H1 (cell line): ENCODE results near the gene NPBWR2. TPM values are rescaled to one million over a fixed set of nuclear protein-coding genes. Genes with fewer than 3 reads are reported as not detected.

Experiments
- JUN ChIP-seq: IDR thresholded peaks from 2 replicates; pipeline ENCODE4 v1.6.1; 2011; ENCODE audit warnings: low read depth, mild to moderate bottlenecking, improper control_type of control experiment, low read length
- KDM4A ChIP-seq: IDR thresholded peaks from one replicate; pipeline ENCODE4 v1.7.1; 2012; ENCODE audit warnings: low read depth, mild to moderate bottlenecking, moderate library complexity, low read length, inconsistent platforms; ENCODE audit not compliant: severe bottlenecking
- NRF1 ChIP-seq: IDR thresholded peaks from 2 replicates; pipeline ENCODE4 v1.6.1; 2011; ENCODE audit warnings: mild to moderate bottlenecking, low read depth, low read length, improper control_type of control experiment
- POU5F1 ChIP-seq: IDR thresholded peaks from 2 replicates; pipeline ENCODE4 v1.6.1; 2011; ENCODE audit warnings: low read depth, mild to moderate bottlenecking, low read length, moderate library complexity
- SIX5 ChIP-seq: IDR thresholded peaks from 2 replicates; pipeline ENCODE4 v1.6.1; 2011; ENCODE audit warnings: mild to moderate bottlenecking, low read depth, low read length
- TBP ChIP-seq: IDR thresholded peaks from 2 replicates; pipeline ENCODE4 v1.6.1; 2011; ENCODE audit warnings: low read depth, low read length, improper control_type of control experiment
- polyA plus RNA-seq, 7 experiments: library from polyadenylated mRNA; depleted of rRNA in 3 of 7; stranded (reverse) in 5 of 7; unstranded in 2 of 7; fragments of >200 nt in 5 of 7; fragments of 200-250 nt in 2 of 7; gene quantifications; 1 replicate in 5 of 7; 2 replicates in 1 of 7; 4 replicates in 1 of 7; pipeline versions ENCODE4 v1.2.1 to v1.2.3, GENCODE V29; 2011 to 2013; ENCODE audit warnings: missing spikeins in 2 of 7, mixed read lengths in 2 of 7
- total RNA-seq: library from RNA; stranded (reverse); fragmentation: NEBNext Ultra II Directional; extraction: Animal tissue kit (Norgen Biotek cat#: 25700); gene quantifications from 2 replicates; pipeline ENCODE4 v1.2.1, GENCODE V29; 2021

The NPBWR2 gene
- total and polyA plus RNA-seq, 2 of the 8 experiments (the other 6 are each of a cell fraction or from before 2014, with no cell fraction given) = not detected

- no peak for TF ChIP-seq NRF1
- no peak for TF ChIP-seq JUN
- TF ChIP-seq KDM4A = peak; percentile 74
- peak; percentile 12; the same call in 1 of the 2 replicates for TF ChIP-seq TBP
- TF ChIP-seq POU5F1 = no peak
- no peak for TF ChIP-seq SIX5
These were observed 5.4 kb downstream of the NPBWR2 start (continued) for GRCh38 chr20:64101731-64102621.
